Lower leg skin (tissue), 4 donors: ENCODE data around the gene CYFIP1. TPM values are rescaled to one million over a fixed set of nuclear protein-coding genes. Genes with fewer than 3 reads are reported as not detected.

Experiments used
- DNase-seq, 2 donors: peaks; one replicate each; pipeline ENCODE4 v3.0.0-alpha.2; 2019; ENCODE audit warnings: low spot score in 2 of 2
- H3K4me3 ChIP-seq: fragments of 200-600 bp; sonication (generic); 2 replicates; pipeline ENCODE4 v1.5.1; 2017; ENCODE audit warnings: mild to moderate bottlenecking, low read depth; ENCODE audit not compliant: poor library complexity, severe bottlenecking
- CTCF ChIP-seq, 3 donors: fragments of 450-650 bp; IDR thresholded peaks; one replicate each; pipeline ENCODE4 v1.5.1; 2016; ENCODE audit warnings: antibody characterized with exemption in 3 of 3, mild to moderate bottlenecking in 3 of 3, moderate library complexity in 2 of 3
- POLR2A ChIP-seq, 2 donors: fragments of 450-650 bp; IDR thresholded peaks; one replicate each; pipeline ENCODE4 v1.6.1; 2016 to 2017; ENCODE audit warnings: antibody characterized with exemption in 2 of 2, mild to moderate bottlenecking in 1 of 2, moderate library complexity in 1 of 2
- WGBS, 2 donors: methylation state at CpG; one replicate each; pipeline ENCODE4 v1.1.5; 2018; 5-methylcytosine and 5-hydroxymethylcytosine counted together
- intact Hi-C: fragments of 100-400 bp; cut with DNase I; formaldehyde crosslinking; loops from one replicate; pipeline ENCODE4 v1.15.0; 2023; ENCODE audit warnings: low total_unique reads
- total RNA-seq, 4 donors: library from RNA; depleted of rRNA; stranded (reverse); fragments of >200 nt; gene quantifications; one replicate each; pipeline ENCODE4 v1.1.0, GENCODE V29; 2016

Gene CYFIP1
- total RNA-seq, 4 donors from 2014 or later, result 81.0 to 108 (median 94.6) TPM

- 78 to 79% methylated on average over 14 of the region's 14 CpGs for WGBS, 2 donors
- intact Hi-C loops, result no loop called here
- peak; percentile 42 to 84 for DNase-seq
- H3K4me3 ChIP-seq, result no peak overlapping the region
- no peak for TF ChIP-seq POLR2A (IDR thresholded peaks at IDR 0.05)
- TF ChIP-seq CTCF (IDR thresholded peaks at IDR 0.05), result no peak
These were observed 92.8 kb downstream of the CYFIP1 start for GRCh38 chr15:22887157-22887951.

GRCh38 chr15:22885120-22885519 is 95.0 kb downstream of the CYFIP1 start:
- 93 to 94% methylated on average over 6 of the region's 6 CpGs for WGBS, 2 donors
- intact Hi-C loops, result no loop called here
- TF ChIP-seq POLR2A (IDR thresholded peaks at IDR 0.05), result no peak
- no peak for TF ChIP-seq CTCF (IDR thresholded peaks at IDR 0.05)
- DNase-seq, result no peak
- H3K4me3 ChIP-seq, result no peak overlapping the region

GRCh38 chr15:22884344-22884743 is 95.8 kb downstream of the CYFIP1 start:
- TF ChIP-seq POLR2A (IDR thresholded peaks at IDR 0.05) (no peak), CTCF (IDR thresholded peaks at IDR 0.05) (no peak)
- no peak overlapping the region for H3K4me3 ChIP-seq
- DNase-seq, result no peak
- intact Hi-C loops, result no loop called here
- WGBS, 2 donors, result 56 to 73% methylated on average over 1 of the region's 1 CpG

GRCh38 chr15:22883196-22883595 is 97.0 kb downstream of the CYFIP1 start:
- no peak for TF ChIP-seq POLR2A (IDR thresholded peaks at IDR 0.05)
- TF ChIP-seq CTCF (IDR thresholded peaks at IDR 0.05), result no peak
- 92 to 97% methylated on average over 13 of the region's 13 CpGs for WGBS, 2 donors
- intact Hi-C loops, result no loop called here
- no peak overlapping the region for H3K4me3 ChIP-seq
- DNase-seq, result no peak

- WGBS, 2 donors, result 93 to 95% methylated on average over 25 of the region's 25 CpGs
- H3K4me3 ChIP-seq, result no peak overlapping the region
- no peak for TF ChIP-seq POLR2A (IDR thresholded peaks at IDR 0.05)
- TF ChIP-seq CTCF (IDR thresholded peaks at IDR 0.05), result no peak
- intact Hi-C loops, result no loop called here
- no peak for DNase-seq
These were observed 98.3 kb downstream of the CYFIP1 start for GRCh38 chr15:22881739-22882440.
